Measurements from ENCODE around the gene KIAA0319L.

GRCh38 chr1:35398739-35399138 is 158.5 kb downstream of the KIAA0319L start:
- TF ChIP-seq CTCF (conservative IDR thresholded peaks at IDR 0.05; ENCODE audit: low read depth, low read length) = no peak
- no peak for TF ChIP-seq EZH2 (IDR thresholded peaks at IDR 0.05; ENCODE audit: low read length, unreplicated experiment)
- no peak for TF ChIP-seq EZH2phosphoT487 (IDR thresholded peaks at IDR 0.05; ENCODE audit: borderline replicate concordance, low read length)

Measured in PC-3 (cell line).